ENCODE measurements around the gene DPRX. TPM values are rescaled to one million over a fixed set of nuclear protein-coding genes. Genes with fewer than 3 reads are reported as not detected.

The DPRX gene, protein sequence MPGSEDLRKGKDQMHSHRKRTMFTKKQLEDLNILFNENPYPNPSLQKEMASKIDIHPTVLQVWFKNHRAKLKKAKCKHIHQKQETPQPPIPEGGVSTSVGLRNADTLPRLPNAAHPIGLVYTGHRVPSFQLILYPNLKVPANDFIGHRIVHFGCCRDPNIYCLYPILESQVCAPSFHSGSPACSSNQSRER
- total RNA-seq (2014; rRNA removed; shearing (Covaris generic)): not detected in 2 replicates
- not detected in 2 replicates for polyA plus RNA-seq (2016; fragmentation: Nextera tagmentation; extraction: Ambion mirVana)

GRCh38 chr19:53631949-53632407 is at the start of gene DPRX:
Gene DPRX (plus strand): TSS chr19:53631999. CDS start chr19:53632107, 108 bp downstream.
- no peaks in the 10 kb centered on the region for H3K36me3 ChIP-seq (ENCODE audit: low read depth)
- no peak for DNase-seq
- no peak within 1 kb of the TSS for H2AFZ ChIP-seq
- H3K9ac ChIP-seq: no peak within 1 kb of the TSS
- H4K20me1 ChIP-seq (ENCODE audit: insufficient read depth): no peaks in the 10 kb centered on the region
- no peak within 1 kb of the TSS for H3K4me2 ChIP-seq (ENCODE audit: unreplicated experiment)
- no peak for TF ChIP-seq EZH2 (IDR thresholded peaks at IDR 0.05; ENCODE audit: insufficient read depth, poor library complexity, severe bottlenecking)
- TF ChIP-seq EZH2phosphoT487 (IDR thresholded peaks at IDR 0.05; ENCODE audit: insufficient read depth, low read depth): no peak
- WGBS, 2 experiments (ENCODE audit: low coverage in 1 of 2, low lambda C conversion rate in 2 of 2, missing lambda C conversion rate in 2 of 2): 47 to 52% methylated on average over 17 of the region's 17 CpGs
- H3K9me3 ChIP-seq (ENCODE audit: low read depth): no peaks in the 10 kb centered on the region
- H3K79me2 ChIP-seq (ENCODE audit: insufficient read depth): no peaks in the 10 kb centered on the region
- H3K27me3 ChIP-seq (replicated peaks; ENCODE audit: insufficient read depth): no peaks in the 10 kb centered on the region
- H3K9me2 ChIP-seq (ENCODE audit: insufficient read depth): no peaks in the 10 kb centered on the region
- H3K4me3 ChIP-seq: no peak within 1 kb of the TSS
- no peaks in the 10 kb centered on the region for H3F3A ChIP-seq (ENCODE audit: insufficient read depth)
- in situ Hi-C loops (cut with MboI): no loop called here
- H3K4me1 ChIP-seq (ENCODE audit: insufficient read depth): no peaks in the 10 kb centered on the region
- no peak within 1 kb of the TSS for H3K27ac ChIP-seq

GRCh38 chr19:53583181-53583580 is 48.6 kb upstream of the DPRX start:
- Histone ChIP-seq H2AFZ (no peak overlapping the region), H3K36me3 (ENCODE audit: low read depth) (peaks cover 15% of the 10 kb centered on the region), H3K27me3 (replicated peaks; ENCODE audit: insufficient read depth) (no peaks in the 10 kb centered on the region), H4K20me1 (ENCODE audit: insufficient read depth) (no peaks in the 10 kb centered on the region), H3K79me2 (ENCODE audit: insufficient read depth) (no peaks in the 10 kb centered on the region), H3K4me3 (no peak overlapping the region), H3F3A (ENCODE audit: insufficient read depth) (peaks cover 5% of the 10 kb centered on the region; the same call in 1 of the 2 replicates), H3K27ac (no peak overlapping the region), H3K9me3 (ENCODE audit: low read depth) (peaks cover 3% of the 10 kb centered on the region), H3K9ac (no peak overlapping the region), H3K9me2 (ENCODE audit: insufficient read depth) (no peaks in the 10 kb centered on the region), H3K4me1 (ENCODE audit: insufficient read depth) (no peaks in the 10 kb centered on the region), H3K4me2 (ENCODE audit: unreplicated experiment) (no peak overlapping the region)
- 56 to 71% methylated on average over 2 to 3 of the region's 3 CpGs for WGBS, 2 experiments (ENCODE audit: low coverage in 1 of 2, low lambda C conversion rate in 2 of 2, missing lambda C conversion rate in 2 of 2)
- DNase-seq: no peak
- TF ChIP-seq EZH2 (IDR thresholded peaks at IDR 0.05; ENCODE audit: insufficient read depth, poor library complexity, severe bottlenecking) (no peak), EZH2phosphoT487 (IDR thresholded peaks at IDR 0.05; ENCODE audit: insufficient read depth, low read depth) (no peak)
- in situ Hi-C loops (cut with MboI): no loop called here

GRCh38 chr19:53586277-53586691 is 45.5 kb upstream of the DPRX start:
- H3K79me2 ChIP-seq (ENCODE audit: insufficient read depth): no peaks in the 10 kb centered on the region
- no peak for DNase-seq
- H3K9me2 ChIP-seq (ENCODE audit: insufficient read depth): no peaks in the 10 kb centered on the region
- H3K36me3 ChIP-seq (ENCODE audit: low read depth): no peaks in the 10 kb centered on the region
- H3K4me3 ChIP-seq: no peak overlapping the region
- H3K9me3 ChIP-seq (ENCODE audit: low read depth): peaks cover 3% of the 10 kb centered on the region
- H4K20me1 ChIP-seq (ENCODE audit: insufficient read depth): no peaks in the 10 kb centered on the region
- no peaks in the 10 kb centered on the region for H3K4me1 ChIP-seq (ENCODE audit: insufficient read depth)
- TF ChIP-seq EZH2phosphoT487 (IDR thresholded peaks at IDR 0.05; ENCODE audit: insufficient read depth, low read depth) (no peak), EZH2 (IDR thresholded peaks at IDR 0.05; ENCODE audit: insufficient read depth, poor library complexity, severe bottlenecking) (no peak)
- no peak overlapping the region for H3K9ac ChIP-seq
- no peaks in the 10 kb centered on the region for H3K27me3 ChIP-seq (replicated peaks; ENCODE audit: insufficient read depth)
- no peaks in the 10 kb centered on the region for H3F3A ChIP-seq (ENCODE audit: insufficient read depth)
- no peak overlapping the region for H3K27ac ChIP-seq
- no peak overlapping the region for H2AFZ ChIP-seq
- in situ Hi-C loops (cut with MboI): no loop called here
- H3K4me2 ChIP-seq (ENCODE audit: unreplicated experiment): no peak overlapping the region
- 64 to 68% methylated on average over 6 of the region's 6 CpGs for WGBS, 2 experiments (ENCODE audit: low coverage in 1 of 2, low lambda C conversion rate in 2 of 2, missing lambda C conversion rate in 2 of 2)

GRCh38 chr19:53594811-53595509 is 36.8 kb upstream of the DPRX start:
- in situ Hi-C loops (cut with MboI): no loop called here
- H4K20me1 ChIP-seq (ENCODE audit: insufficient read depth): no peaks in the 10 kb centered on the region
- no peaks in the 10 kb centered on the region for H3K9me2 ChIP-seq (ENCODE audit: insufficient read depth)
- 23 to 32% methylated on average over 12 to 14 of the region's 14 CpGs for WGBS, 2 experiments (ENCODE audit: low coverage in 1 of 2, low lambda C conversion rate in 2 of 2, missing lambda C conversion rate in 2 of 2)
- no peak overlapping the region for H3K4me2 ChIP-seq (ENCODE audit: unreplicated experiment)
- no peaks in the 10 kb centered on the region for H3F3A ChIP-seq (ENCODE audit: insufficient read depth)
- H3K79me2 ChIP-seq (ENCODE audit: insufficient read depth): no peaks in the 10 kb centered on the region
- H3K4me1 ChIP-seq (ENCODE audit: insufficient read depth): no peaks in the 10 kb centered on the region
- H3K9me3 ChIP-seq (ENCODE audit: low read depth): no peaks in the 10 kb centered on the region
- no peak overlapping the region for H3K4me3 ChIP-seq
- DNase-seq: no peak
- H2AFZ ChIP-seq: no peak overlapping the region
- H3K9ac ChIP-seq: no peak overlapping the region
- no peaks in the 10 kb centered on the region for H3K36me3 ChIP-seq (ENCODE audit: low read depth)
- no peak overlapping the region for H3K27ac ChIP-seq
- no peaks in the 10 kb centered on the region for H3K27me3 ChIP-seq (replicated peaks; ENCODE audit: insufficient read depth)
- no peak for TF ChIP-seq EZH2 (IDR thresholded peaks at IDR 0.05; ENCODE audit: insufficient read depth, poor library complexity, severe bottlenecking)
- TF ChIP-seq EZH2phosphoT487 (IDR thresholded peaks at IDR 0.05; ENCODE audit: insufficient read depth, low read depth): no peak
